Activated T-cell treated with anti-CD3 and anti-CD28 coated beads, Interleukin-2, amount 50 U/mL, for 48 hours (primary cell): ENCODE data around the gene FOXP1.

Experiments
- DNase-seq, 2 experiments: peaks; one replicate each; pipeline ENCODE4 v3.0.0-alpha.2; 2020

Gene FOXP1

DNA sequence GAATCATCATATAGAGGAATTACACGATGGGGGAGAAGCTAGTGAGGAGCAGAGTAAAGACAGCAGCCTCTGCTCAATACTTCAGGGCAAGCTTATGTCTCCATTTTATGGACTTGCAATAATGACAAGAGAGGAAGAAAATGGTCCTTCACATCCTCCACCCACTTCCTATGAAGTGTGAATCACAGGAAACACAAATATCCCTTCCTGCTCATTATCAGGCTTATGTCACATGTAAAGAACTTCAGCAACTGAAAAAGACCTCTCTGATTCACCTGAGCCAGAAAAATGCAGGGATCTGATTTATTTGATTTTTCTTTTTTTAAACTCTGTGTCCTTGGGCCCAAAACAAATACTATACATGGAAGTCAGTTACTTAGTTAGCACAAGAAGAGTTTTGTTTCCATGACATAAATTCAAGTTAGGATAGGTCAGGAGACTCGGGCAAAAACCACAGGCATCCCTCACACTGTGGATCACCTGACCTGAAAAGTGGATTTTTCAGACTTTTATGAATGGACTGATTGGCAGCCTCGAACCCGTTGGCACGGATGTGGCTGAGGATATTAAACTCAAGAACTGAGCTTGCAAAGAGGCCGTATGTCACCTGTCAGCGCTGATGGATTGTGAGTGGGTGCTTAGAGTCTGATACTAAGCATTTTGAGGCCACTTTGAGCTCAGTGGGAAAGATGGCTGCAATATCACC is 650.3 kb downstream of the FOXP1 start:
- no peak for DNase-seq

DNA sequence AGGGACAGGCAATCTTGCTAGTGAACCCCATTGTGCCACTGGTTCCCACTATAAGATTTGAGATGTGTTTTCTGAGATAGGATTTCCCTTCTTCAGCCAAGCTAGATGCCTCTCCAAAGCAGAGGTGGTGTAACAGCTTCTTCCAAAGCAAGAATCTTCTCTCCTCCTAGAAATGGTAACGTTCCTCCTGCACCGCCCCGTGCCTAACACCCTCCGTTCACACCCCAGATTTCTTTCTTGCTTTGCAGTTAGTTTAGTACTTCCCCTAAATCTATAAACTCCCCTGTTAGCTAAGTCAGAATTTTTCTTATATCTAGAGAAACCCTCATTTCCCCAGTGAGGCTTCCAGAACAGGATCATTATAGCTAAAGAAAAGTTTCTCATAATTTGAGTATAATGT is 653.5 kb downstream of the FOXP1 start:
- DNase-seq, result no peak

DNA sequence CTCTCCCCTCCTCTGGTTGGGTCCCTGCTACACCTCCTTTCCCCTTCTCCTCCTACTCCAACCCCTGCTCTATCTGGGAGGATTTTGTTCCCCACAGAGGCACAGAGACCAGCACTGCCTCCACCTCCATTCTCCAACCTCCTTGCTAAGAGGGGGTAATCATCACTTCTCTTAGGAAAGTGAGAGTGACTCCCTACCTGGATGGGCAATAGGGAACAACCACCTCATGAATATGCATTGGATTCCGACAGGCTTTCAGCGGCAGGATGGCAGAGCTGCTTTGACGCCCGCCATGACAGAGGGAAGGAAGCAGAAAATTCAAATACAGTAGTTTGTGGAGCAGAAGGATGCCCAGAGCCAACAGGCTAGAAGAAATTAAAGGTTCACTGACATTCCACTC is 656.3 kb downstream of the FOXP1 start:
- no peak for DNase-seq

DNA sequence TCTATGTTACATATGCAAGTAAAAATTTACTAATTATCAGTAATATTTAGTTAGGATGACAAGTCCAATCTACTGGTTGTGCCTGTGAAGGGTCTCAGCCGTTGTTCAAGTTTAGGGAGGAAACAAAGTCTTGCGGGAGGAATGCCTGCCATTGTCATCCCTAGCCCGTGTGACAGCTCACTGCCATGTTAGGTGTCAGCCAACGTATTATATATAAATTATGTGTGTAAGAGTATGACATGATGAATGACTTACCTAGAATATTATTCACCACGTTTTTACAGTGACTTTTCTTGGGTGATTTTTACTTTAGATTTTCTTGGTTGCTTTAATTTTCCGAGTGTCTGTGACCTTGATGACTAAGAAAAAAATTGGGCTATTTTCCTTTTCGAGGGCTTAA is 656.7 kb downstream of the FOXP1 start:
- DNase-seq, result no peak

DNA sequence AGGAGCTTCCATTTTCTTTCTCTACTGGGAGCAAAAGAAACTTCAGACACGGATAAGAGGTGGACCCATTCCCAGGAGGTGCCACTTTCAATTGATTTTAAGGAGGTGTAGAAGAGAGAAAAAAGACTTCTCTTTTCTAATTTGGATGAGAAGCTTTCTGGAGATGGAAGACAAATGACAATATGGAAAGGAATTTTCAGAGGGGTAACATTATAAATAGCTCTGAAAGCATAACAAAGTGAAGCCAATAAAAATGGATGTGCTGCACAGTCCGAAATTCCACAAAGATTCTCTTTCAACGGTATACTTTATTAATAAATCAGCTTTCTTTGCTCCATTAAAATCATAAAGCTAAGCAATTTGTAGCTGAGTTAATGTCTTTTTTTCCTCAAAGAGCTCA is 663.9 kb downstream of the FOXP1 start:
- DNase-seq, result no peak

DNA sequence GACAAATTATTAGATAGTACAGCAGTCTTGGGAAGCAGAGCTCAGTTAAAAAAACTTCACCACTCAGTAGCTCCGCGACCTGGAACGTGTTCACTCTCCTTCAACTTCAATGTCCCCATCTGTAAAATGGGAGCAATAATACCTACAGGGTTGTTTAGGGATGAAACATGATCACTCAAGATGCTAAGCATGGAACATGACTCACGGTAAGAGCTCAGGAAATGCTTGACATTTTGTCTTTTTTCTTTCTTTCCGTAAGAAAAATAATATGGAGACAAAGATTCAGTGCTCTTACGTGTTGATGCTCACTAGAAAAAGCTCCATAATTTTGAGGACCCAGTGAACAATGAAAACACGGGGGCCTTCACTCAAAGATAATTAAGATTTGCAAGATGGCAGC is 664.4 kb downstream of the FOXP1 start:
- DNase-seq, result no peak

DNA sequence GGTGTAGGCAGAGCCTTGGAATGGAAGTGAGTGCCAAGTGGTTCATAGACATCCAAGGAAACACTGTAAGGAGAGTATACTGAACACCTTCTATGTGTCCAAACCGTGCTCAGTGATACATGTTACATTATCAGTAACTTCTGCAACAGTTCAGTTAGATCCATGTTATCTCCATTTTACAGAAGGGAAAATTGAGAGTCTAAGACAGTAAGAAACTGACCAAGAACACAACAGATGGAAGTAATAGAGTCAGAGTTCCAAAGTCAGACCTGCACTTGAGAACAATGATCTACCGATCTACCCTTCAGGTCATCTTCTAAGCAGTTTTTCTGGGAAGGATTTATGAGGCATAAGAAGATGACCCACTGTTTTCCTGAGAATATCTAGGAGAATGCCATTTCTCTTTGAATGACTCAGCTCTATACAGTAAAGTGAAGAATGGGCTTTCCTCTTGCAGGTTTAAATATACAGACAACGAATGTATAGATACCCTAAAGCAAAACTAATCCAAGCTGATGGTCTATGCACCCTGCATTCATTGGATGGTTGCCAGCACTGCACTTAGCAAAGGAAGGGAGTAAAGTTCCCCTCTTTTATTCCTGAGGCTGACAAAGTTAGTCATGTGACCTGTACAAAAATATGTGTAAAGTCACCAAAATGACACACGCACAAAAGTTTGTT is 667.0 kb downstream of the FOXP1 start:
- DNase-seq, result no peak

DNA sequence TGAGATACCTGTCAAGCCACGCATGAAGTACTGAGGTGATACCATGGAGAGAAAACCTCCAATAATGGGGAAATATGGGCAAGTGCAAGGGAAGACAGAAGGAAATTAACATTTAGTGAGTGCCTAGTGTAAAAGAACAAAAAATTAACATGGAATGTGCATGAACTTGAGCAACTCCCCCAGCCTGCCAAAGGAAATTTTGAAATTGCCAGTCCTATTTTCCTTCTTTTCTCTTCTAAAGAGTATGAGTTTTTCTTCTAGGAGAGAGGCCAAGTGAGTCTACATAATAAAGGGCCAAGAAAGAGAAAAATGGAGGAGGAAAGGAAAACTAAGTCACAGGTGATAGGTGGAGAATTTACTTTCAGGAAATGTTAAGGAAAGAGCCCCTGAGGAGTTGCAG is 668.7 kb downstream of the FOXP1 start:
- DNase-seq, result no peak

DNA sequence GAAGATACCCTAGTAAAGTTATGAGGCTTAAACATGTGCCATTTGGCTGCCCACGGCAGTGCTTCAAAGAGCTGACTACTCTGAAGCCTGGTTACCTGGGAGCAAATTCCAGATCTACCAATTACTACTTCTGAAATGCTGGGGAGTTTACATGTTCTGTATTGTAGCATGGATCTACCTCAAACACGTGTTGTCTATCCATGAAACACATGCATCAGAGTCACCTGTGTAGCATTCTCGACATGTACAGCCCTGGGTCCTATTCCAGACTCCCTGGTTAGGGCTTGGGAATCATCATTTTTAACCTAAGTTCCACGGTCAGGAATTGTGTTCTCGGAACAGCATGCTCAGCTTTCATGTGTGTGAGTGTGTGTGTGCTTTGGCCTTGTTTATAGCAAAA is 671.8 kb downstream of the FOXP1 start:
- DNase-seq, result no peak

DNA sequence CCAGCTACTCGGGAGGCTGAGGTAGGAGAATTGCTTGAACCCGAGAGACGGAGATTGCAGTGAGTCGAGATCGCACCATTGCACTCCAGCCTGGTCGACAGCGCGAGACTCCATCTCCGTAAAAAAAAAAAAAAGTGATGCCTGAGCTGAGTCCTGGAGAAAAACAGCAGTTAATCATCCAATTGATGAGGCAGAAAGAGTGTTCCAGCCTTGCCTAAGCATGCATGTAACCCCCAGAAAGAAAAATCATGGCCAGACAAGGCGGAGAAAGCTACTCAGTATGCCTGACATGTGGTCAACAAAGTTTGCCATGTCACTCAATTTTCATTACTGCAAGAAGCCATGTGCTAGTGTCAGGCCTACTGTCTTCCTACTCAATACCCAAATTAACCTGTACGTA is 678.0 kb downstream of the FOXP1 start:
- DNase-seq, result no peak
